UCSD-AML1 (cell line): Measurements from ENCODE around the gene PIGC.

Source experiments
- DNase-seq: peaks from one replicate; lab custom pipeline; 2025; ENCODE audit not compliant: unreplicated experiment; lab: John Stamatoyannopoulos, UW

The PIGC gene

GRCh38 chr1:172399756-172400721, 43.8 kb downstream of the PIGC start:
- no peak for DNase-seq

GRCh38 chr1:172398970-172399755, 44.7 kb downstream of the PIGC start:
- peak; percentile 16 for DNase-seq

- no peak for DNase-seq
Measured at GRCh38 chr1:172398193-172398592, 45.7 kb downstream of the PIGC start.

GRCh38 chr1:172397633-172398032, 46.2 kb downstream of the PIGC start:
- no peak for DNase-seq

- DNase-seq, result no peak
Measured at GRCh38 chr1:172397221-172397620, 46.6 kb downstream of the PIGC start.

- no peak for DNase-seq
Measured at GRCh38 chr1:172395576-172395975, 48.3 kb downstream of the PIGC start.

GRCh38 chr1:172394811-172395210, 49.1 kb downstream of the PIGC start:
- DNase-seq, result no peak

GRCh38 chr1:172394141-172394751, 49.6 kb downstream of the PIGC start:
- peak; percentile 18 for DNase-seq

GRCh38 chr1:172393354-172393753, 50.5 kb downstream of the PIGC start:
- DNase-seq, result no peak

- no peak for DNase-seq
Measured at GRCh38 chr1:172391976-172392375, 51.9 kb downstream of the PIGC start.
